Measurements from ENCODE around the gene CMTM6. TPM values are rescaled to one million over a fixed set of nuclear protein-coding genes. Genes with fewer than 3 reads are reported as not detected.

The CMTM6 gene
- total RNA-seq, 2 experiments from 2014 or later: 55.2 to 57.1 TPM

DNA sequence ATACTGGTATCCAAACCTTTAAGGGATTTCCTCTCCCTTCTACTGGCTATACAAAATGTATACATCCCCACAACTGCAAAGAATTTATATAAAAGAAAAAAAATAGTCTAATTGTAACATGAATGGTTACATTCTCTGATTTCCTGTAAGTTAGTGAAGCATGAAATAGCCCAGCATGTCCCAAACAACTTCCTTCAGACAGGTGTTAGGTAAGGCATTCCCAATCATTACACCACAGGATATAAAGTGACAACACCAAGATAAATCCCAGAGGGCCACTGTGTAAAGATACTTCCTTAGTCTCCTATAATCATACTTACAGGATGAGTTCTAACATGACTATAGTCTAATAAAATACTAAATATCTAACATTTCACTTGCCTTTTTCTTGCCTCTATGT is 7.6 kb downstream of the CMTM6 start:
- H3K27me3 Mint-ChIP-seq: no peaks in the 10 kb centered on the region
- ChIA-PET POLR2A (no interaction called here), CTCF (interaction anchor here (0.7 to 1.3 kb wide), 2 partner anchors 27 to 1122 kb away, joined by 3 read pairs; no protein-coding TSS in a partner anchor)
- peaks cover 20% of the 10 kb centered on the region for H3K36me3 Mint-ChIP-seq (ENCODE audit: low read depth)
- no peak for DNase-seq
- no peak overlapping the region for H3K4me3 Mint-ChIP-seq
- no peaks in the 10 kb centered on the region for H3K9me3 Mint-ChIP-seq
- no peak overlapping the region for H3K27ac Mint-ChIP-seq
- peaks cover 28% of the 10 kb centered on the region for H3K4me1 Mint-ChIP-seq

DNA sequence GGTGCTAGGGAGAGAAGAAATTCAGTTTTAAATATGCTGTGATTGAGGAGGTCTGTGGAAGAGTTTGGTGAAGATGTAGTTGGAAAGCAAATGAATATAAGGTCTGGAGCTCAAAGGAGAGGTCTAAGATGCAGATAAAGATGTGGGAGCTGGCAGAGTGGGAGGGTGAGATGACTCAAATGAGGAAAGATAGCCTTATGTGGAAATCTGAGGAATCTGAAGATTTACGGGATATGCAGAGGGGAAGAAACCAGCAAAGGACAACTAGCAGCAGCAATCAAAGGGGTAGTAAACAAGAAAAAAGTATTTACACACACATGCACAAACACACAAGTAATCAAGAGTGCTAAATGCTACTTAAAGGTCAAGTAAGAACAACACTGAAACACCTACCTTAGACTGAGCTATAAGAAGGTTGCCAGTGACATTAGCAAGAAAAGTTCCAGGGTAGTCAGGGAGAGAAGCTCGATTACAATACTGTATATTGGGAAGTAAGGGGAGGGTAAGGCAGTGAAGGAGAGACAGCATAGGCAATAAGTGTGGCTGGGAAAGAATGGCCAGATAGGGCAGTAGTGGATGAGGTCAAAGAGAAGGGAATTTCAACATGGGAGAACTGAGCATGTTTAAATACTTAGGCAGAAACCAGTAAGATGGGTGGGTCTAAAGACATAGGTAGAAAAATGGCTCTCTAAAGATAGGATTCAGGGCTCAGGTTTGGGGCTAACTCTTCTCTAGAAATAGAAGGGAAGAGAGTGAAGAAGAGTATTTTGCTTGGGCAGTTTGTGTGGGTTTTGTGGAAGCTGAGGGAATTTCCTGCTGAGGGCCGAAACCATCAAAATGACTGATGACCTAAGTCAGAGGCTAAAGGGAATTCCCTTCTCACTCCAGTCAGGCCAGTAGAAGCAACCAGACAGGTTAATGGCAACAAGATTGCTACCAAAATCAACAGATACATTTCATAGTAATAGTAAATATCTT is 8.9 kb downstream of the CMTM6 start:
- Mint-ChIP-seq H3K36me3 (ENCODE audit: low read depth) (peaks cover 19% of the 10 kb centered on the region), H3K27me3 (no peaks in the 10 kb centered on the region), H3K4me1 (peaks cover 21% of the 10 kb centered on the region), H3K4me3 (no peak overlapping the region), H3K9me3 (no peaks in the 10 kb centered on the region), H3K27ac (no peak overlapping the region)
- CTCF ChIA-PET: interaction anchor here (0.6 to 1.4 kb wide), 3 partner anchors 100 to 316 kb away, joined by 3 read pairs; no protein-coding TSS in a partner anchor
- no peak for DNase-seq
- POLR2A ChIA-PET: no interaction called here

DNA sequence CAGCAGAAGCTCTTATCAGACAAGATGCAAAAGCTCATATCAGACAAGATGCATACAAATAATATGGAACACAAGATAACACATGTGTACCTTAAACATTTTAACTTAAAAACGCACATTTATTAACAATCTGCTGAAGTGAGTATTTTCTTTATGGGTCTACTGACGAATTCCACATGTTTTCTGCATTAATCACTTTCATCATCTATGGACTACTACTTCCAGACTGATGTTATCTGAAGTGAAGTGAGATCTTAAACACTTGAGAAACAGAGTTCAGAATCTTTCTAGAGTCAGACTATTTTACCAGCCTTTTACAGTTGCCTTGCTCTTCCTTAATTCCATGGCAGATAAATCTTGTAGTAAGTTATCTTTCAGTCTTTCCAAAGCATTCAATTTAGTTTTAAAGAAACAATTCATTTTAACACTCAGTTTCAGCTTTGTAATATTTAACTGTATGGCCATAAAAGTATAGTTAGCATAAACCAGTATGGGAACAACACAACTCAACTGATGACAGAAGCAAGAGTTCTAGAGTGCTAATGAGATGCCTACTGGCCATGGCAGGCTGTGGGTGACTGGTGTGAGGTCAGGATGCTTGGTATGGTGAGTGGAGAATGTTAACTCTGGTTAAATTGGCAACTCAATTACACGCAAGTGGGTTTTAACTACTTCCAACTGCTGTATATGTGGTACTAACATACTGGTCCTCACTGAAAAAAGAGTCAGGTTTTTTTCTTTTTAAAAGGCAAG is 9.8 kb downstream of the CMTM6 start:
- Mint-ChIP-seq H3K4me1 (peaks cover 17% of the 10 kb centered on the region), H3K9me3 (no peaks in the 10 kb centered on the region), H3K27ac (no peak overlapping the region), H3K4me3 (no peak overlapping the region), H3K27me3 (no peaks in the 10 kb centered on the region), H3K36me3 (ENCODE audit: low read depth) (peaks cover 25% of the 10 kb centered on the region)
- no peak for DNase-seq
- ChIA-PET POLR2A (no interaction called here), CTCF (interaction anchor here (0.8 to 1.4 kb wide), 2 partner anchors 19 to 316 kb away, joined by 3 read pairs; no protein-coding TSS in a partner anchor)

DNA sequence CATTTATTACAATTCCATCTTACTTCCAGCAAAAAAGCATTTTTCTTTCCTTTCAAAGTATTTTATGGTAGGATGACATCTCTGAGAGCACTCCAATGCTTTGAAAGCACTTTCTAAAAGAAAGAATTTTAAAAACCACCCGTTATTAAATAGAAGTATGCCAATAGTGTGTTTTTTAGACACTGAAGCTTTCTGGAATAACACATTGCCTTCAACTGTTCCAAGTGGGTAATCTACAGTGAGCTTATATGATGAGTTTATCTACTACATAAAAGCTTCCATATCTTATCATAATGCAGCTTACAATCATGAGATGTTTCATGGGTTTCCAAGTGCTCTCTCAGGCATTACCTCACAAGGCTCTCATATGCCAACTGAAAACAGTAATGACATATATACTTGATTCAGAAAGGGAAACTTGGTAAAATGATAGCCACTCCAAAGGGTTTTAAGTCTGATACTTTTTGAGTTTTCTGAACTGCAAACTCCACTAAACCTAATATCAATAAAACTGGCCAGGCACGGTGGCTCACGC is 14.1 kb downstream of the CMTM6 start:
- POLR2A ChIA-PET: no interaction called here

DNA sequence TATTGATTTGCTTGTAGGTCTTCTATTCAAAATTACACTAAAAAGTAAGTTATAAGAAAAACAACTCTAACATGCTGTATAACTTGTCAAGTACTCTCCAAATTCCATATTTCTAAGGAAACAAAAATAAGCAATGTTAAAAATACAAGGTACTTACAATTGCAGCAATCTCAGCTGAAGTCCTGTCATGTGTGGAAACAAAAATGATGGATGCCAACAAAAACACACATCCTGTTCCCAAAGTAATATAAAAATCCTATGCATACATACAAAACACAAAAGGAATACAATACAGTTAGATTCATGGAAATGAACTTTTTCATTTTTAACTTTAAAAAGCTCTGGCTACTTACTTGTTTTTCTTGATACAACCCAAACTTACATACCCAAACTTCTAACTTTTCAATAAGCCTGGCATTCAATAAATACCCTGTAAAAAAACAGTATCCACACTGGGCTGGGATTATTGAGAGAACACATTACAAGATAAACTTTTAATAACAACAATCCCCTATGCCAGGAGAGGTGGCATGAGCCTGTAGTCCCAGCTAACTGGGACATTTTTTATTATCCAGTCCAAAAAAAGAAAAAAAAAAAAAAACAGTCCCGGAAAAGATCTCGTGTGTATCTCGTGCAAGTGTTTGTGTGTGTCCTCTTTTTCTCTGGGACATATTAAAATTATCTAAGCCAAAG is 14.7 kb downstream of the CMTM6 start:
- Mint-ChIP-seq H3K36me3 (ENCODE audit: low read depth) (peaks cover 35% of the 10 kb centered on the region), H3K4me1 (peaks cover 11% of the 10 kb centered on the region), H3K27ac (no peak overlapping the region), H3K4me3 (no peak overlapping the region), H3K27me3 (no peaks in the 10 kb centered on the region), H3K9me3 (no peaks in the 10 kb centered on the region)
- CTCF ChIA-PET: no interaction called here
- POLR2A ChIA-PET: no interaction called here
- no peak for DNase-seq

More for the DNA sequence above, 14.1 kb downstream of the CMTM6 start:
- no peak for DNase-seq
- Mint-ChIP-seq H3K9me3 (no peaks in the 10 kb centered on the region), H3K4me1 (peaks cover 10% of the 10 kb centered on the region), H3K36me3 (ENCODE audit: low read depth) (peaks cover 32% of the 10 kb centered on the region), H3K4me3 (no peak overlapping the region), H3K27me3 (no peaks in the 10 kb centered on the region), H3K27ac (peak overlapping the region; percentile 15)
- CTCF ChIA-PET: no interaction called here

DNA sequence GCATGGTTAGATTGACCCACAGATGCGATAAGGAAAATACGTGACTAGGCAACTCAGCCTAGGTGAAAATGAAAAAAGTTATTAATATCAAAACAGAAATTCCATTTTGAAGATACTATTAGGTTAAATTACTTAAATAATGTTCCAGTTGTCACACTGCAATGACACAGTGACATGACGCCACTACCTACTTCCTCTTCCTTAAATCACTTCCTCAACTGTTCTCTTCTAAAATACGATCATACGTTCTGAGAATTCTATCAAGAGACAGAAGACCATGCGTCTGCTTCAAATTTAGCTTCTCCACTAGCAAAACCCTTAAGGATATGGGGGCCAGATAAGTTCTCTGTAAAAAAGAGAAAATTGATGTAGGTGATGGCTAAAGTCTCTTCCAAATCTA is 18.2 kb downstream of the CMTM6 start:
- CTCF ChIA-PET: no interaction called here
- DNase-seq: no peak
- Mint-ChIP-seq H3K36me3 (ENCODE audit: low read depth) (peaks cover 60% of the 10 kb centered on the region), H3K4me1 (peaks cover 18% of the 10 kb centered on the region), H3K4me3 (no peak overlapping the region), H3K27ac (no peak overlapping the region), H3K9me3 (no peaks in the 10 kb centered on the region), H3K27me3 (no peaks in the 10 kb centered on the region)
- POLR2A ChIA-PET: no interaction called here

DNA sequence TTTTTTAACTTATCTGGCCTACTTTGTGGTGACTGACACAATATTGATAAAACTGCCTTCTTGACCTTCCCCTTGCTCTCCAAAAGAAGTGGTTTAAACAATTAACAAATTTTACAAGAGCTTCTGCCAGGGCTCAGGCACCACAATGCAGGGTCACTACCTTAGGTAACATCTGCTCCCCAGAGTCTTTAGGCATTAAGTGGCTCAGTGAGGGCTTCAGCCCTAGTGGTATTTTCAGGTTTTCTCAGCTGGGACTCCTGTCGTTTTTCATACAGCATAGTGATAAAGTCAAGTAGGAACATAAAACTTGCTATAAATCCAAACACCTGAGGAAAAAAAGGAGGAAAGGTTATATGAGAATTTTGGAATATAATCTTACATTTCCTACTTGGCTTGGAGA is 18.9 kb downstream of the CMTM6 start:
- H3K4me1 Mint-ChIP-seq: peaks cover 18% of the 10 kb centered on the region
- H3K36me3 Mint-ChIP-seq (ENCODE audit: low read depth): peaks cover 65% of the 10 kb centered on the region
- DNase-seq: no peak
- CTCF ChIA-PET: interaction anchor here (1.2 to 1.5 kb wide), 2 partner anchors 11 to 16 kb away, joined by 3 read pairs; no protein-coding TSS in a partner anchor
- H3K9me3 Mint-ChIP-seq: no peaks in the 10 kb centered on the region
- no peaks in the 10 kb centered on the region for H3K27me3 Mint-ChIP-seq
- no peak overlapping the region for H3K4me3 Mint-ChIP-seq
- POLR2A ChIA-PET: no interaction called here
- H3K27ac Mint-ChIP-seq: no peak overlapping the region

DNA sequence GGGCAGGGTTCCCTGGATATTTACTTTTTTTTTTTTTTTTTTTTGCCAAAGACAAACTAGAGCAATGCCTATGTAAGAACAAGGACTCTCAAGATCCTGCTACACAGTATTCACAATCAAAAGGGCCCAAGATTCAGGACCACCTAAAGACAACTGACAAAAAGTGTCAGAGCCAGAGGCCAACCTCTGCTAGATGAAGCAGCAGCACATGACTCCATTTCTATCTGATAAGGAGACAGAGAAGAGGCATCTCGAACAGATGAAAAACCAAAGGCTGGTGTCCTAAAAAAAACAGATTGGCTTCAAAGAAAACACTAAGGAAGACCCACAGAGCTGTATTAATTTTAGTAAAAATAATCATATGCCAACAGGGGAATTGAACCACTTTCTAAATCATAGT is 20.0 kb downstream of the CMTM6 start:
- Mint-ChIP-seq H3K27ac (peak overlapping the region; percentile 14), H3K4me3 (no peak overlapping the region), H3K36me3 (ENCODE audit: low read depth) (peaks cover 64% of the 10 kb centered on the region), H3K27me3 (no peaks in the 10 kb centered on the region), H3K4me1 (peaks cover 18% of the 10 kb centered on the region), H3K9me3 (no peaks in the 10 kb centered on the region)
- no peak for DNase-seq
- ChIA-PET POLR2A (no interaction called here), CTCF (interaction anchor here (1.1 to 1.5 kb wide), 2 partner anchors 10 to 15 kb away, joined by 3 read pairs; no protein-coding TSS in a partner anchor)

DNA sequence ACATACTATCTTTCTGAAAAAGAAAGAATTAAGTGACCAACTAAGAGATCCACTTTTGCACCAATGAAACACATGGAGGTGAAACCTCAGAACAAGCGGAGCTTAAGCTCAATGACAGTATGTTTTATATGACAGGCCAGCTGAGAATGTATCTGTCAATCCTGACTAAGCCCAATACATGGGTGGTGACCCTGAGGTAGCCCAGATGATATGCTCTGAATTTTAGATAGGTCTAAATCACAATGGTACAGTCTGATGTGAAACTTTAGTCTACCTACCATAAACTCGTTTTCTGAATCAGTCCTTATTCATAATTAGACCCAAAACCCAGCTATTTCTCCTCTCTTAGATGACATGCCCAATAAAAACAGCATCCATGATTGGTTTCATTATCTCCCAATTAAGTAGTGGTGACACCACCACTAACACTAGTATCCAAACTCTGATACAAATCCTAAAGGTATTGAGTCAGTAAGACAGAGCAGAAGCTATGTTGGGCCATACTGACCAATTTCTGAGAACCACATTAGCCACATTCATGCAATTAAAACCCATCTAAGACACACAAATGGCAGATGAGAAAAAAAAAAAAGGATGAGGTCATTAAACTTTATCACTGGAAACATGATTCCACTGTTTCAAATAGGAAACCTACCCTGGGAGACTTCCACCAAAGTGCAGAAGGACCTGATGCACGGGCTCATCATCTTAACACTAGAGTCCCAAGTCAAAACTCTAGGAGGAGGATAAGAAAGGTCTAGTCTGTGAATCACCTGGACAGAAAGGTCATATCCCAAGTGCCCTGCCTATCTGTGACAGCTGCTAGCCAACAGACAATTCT is 20.6 kb downstream of the CMTM6 start:
- H3K27me3 Mint-ChIP-seq: no peaks in the 10 kb centered on the region
- peaks cover 18% of the 10 kb centered on the region for H3K4me1 Mint-ChIP-seq
- POLR2A ChIA-PET: no interaction called here
- no peak for DNase-seq
- H3K4me3 Mint-ChIP-seq: no peak overlapping the region
- H3K9me3 Mint-ChIP-seq: no peaks in the 10 kb centered on the region
- H3K27ac Mint-ChIP-seq: no peak overlapping the region
- CTCF ChIA-PET: interaction anchor here (0.7 to 1.5 kb wide), 4 partner anchors 10 to 1349 kb away, joined by 3 read pairs; no protein-coding TSS in a partner anchor
- peaks cover 68% of the 10 kb centered on the region for H3K36me3 Mint-ChIP-seq (ENCODE audit: low read depth)

DNA sequence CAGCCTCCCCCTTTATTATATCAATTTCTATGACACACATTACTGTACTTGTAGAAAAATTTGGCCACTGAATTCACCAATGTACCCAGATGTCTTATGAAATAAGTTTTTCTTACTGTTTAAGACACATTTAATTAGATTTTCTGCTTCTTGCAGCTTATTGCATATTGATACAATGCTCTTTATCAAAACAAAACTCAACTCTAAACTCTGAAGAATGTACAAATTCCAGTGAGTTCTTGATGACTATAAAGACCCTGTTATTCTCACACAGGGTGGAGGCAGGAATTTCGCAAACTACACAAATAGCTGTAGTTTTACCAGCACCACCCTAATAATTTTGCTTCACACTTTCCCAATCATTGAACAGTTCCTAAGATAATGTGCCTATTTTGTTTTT is 22.0 kb downstream of the CMTM6 start:
- Mint-ChIP-seq H3K4me1 (peaks cover 18% of the 10 kb centered on the region), H3K36me3 (ENCODE audit: low read depth) (peaks cover 68% of the 10 kb centered on the region), H3K9me3 (no peaks in the 10 kb centered on the region), H3K27me3 (no peaks in the 10 kb centered on the region), H3K27ac (no peak overlapping the region), H3K4me3 (no peak overlapping the region)
- DNase-seq: no peak
- POLR2A ChIA-PET: no interaction called here
- CTCF ChIA-PET: interaction anchor here (1.0 to 1.4 kb wide), 2 partner anchors 13 to 241 kb away, joined by 3 to 8 read pairs; no protein-coding TSS in a partner anchor

DNA sequence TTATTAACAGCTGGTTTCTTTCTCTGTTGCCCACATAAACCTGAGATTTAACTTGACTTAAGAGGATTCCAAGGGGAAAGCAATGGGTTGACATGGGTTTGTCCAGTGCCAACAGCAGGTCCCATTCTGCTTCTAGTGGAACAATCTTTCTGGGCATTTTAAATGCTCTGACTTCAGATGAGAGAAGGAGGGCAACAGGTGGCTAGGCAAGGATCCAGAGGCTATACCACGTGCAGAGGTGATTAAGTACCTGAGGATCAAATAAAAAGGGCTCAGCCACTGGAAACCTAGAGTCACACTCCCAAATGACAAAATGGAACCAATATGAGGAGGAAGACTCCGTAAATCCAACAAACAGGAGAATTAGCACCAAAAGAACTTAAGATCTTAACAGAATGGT is 28.5 kb downstream of the CMTM6 start:
- no peak overlapping the region for H3K27ac Mint-ChIP-seq
- CTCF ChIA-PET: interaction anchor here (0.8 to 1.4 kb wide), 3 partner anchors 14 to 18 kb away, joined by 3 to 4 read pairs (median 4); no protein-coding TSS in a partner anchor

More for the DNA sequence above, 28.5 kb downstream of the CMTM6 start:
- no peak for DNase-seq
- POLR2A ChIA-PET: no interaction called here
- Mint-ChIP-seq H3K9me3 (no peaks in the 10 kb centered on the region), H3K4me1 (peaks cover 24% of the 10 kb centered on the region), H3K4me3 (no peak overlapping the region), H3K27me3 (no peaks in the 10 kb centered on the region), H3K36me3 (ENCODE audit: low read depth) (peaks cover 66% of the 10 kb centered on the region)
